HG02763 (cell line): Measurements from ENCODE around the gene BFSP1.

ENCODE experiments used
- ATAC-seq: cut with Tn5 transposase; IDR thresholded peaks from one replicate; pipeline ENCODE4 v1.9.1; 2021; ENCODE audit warnings: mild to moderate bottlenecking, moderate library complexity; ENCODE audit not compliant: unreplicated experiment

Gene BFSP1

GRCh38 chr20:17500826-17501225, 30.4 kb downstream of the BFSP1 start:
- ATAC-seq = no peak

GRCh38 chr20:17500271-17500670, 30.9 kb downstream of the BFSP1 start:
- ATAC-seq = no peak

- no peak for ATAC-seq
These were observed 32.1 kb downstream of the BFSP1 start for GRCh38 chr20:17499041-17499440.

- no peak for ATAC-seq
These were observed 32.5 kb downstream of the BFSP1 start for GRCh38 chr20:17498641-17499040.

- no peak for ATAC-seq
These were observed 33.2 kb downstream of the BFSP1 start for GRCh38 chr20:17497821-17498580.

GRCh38 chr20:17495826-17496225, 35.4 kb downstream of the BFSP1 start:
- ATAC-seq = no peak

- ATAC-seq = no peak
These were observed 37.0 kb downstream of the BFSP1 start for GRCh38 chr20:17494201-17494600.

- no peak for ATAC-seq
These were observed 38.0 kb downstream of the BFSP1 start for GRCh38 chr20:17493173-17493572.

GRCh38 chr20:17491488-17491887, 39.7 kb downstream of the BFSP1 start:
- no peak for ATAC-seq

GRCh38 chr20:17491041-17491440, 40.1 kb downstream of the BFSP1 start:
- ATAC-seq = no peak

- no peak for ATAC-seq
These were observed 40.7 kb downstream of the BFSP1 start for GRCh38 chr20:17490501-17490900.

GRCh38 chr20:17488916-17489600, 42.1 kb downstream of the BFSP1 start:
- no peak for ATAC-seq

GRCh38 chr20:17485017-17485416, 46.2 kb downstream of the BFSP1 start:
- ATAC-seq = no peak

- ATAC-seq = no peak
These were observed 48.6 kb downstream of the BFSP1 start for GRCh38 chr20:17482536-17482935.

- no peak for ATAC-seq
These were observed 49.5 kb downstream of the BFSP1 start for GRCh38 chr20:17481661-17482060.

- no peak for ATAC-seq
These were observed 50.5 kb downstream of the BFSP1 start for GRCh38 chr20:17480696-17481095.

- ATAC-seq = no peak
These were observed 52.0 kb downstream of the BFSP1 start for GRCh38 chr20:17479063-17479657.

GRCh38 chr20:17473659-17474058, 57.5 kb downstream of the BFSP1 start:
- no peak for ATAC-seq

GRCh38 chr20:17471606-17472187, 59.5 kb downstream of the BFSP1 start:
- no peak for ATAC-seq

GRCh38 chr20:17470973-17471372, 60.2 kb downstream of the BFSP1 start:
- ATAC-seq = no peak

- no peak for ATAC-seq
These were observed 60.7 kb downstream of the BFSP1 start for GRCh38 chr20:17470521-17470920.
